IMR-90 (cell line): Measurements from ENCODE around the gene GGT6. TPM values are rescaled to one million over a fixed set of nuclear protein-coding genes. Genes with fewer than 3 reads are reported as not detected.
A peak's percentile ranks its signal among the peaks of the same experiment; 100 is the strongest.

ENCODE experiments used
- ATAC-seq: fragments of 200-7000 bp; cut with Tn5 transposase; 2 replicates; pipeline ENCODE4 v1.9.1; 2020; ENCODE audit warnings: low read depth, mild to moderate bottlenecking, moderate library complexity
- BruUV-seq: library from RNA; stranded (reverse); fragments of 400-500 nt; replicated peaks from 2 replicates; lab custom pipeline; 2021; lab: Mats Ljungman, UMichigan
- CTCF ChIA-PET: fragments of 300-600 bp; formaldehyde crosslinking; extraction: SDS; loops from one replicate; lab custom pipeline; 2021; ENCODE audit warnings: antibody characterized with exemption; lab: Yijun Ruan, JAX
- POLR2A ChIA-PET: fragments of 300-600 bp; sonication (Branson Sonifier 250); formaldehyde crosslinking; loops from one replicate; lab custom pipeline; 2022; ENCODE audit warnings: antibody characterized with exemption; ENCODE audit not compliant: unreplicated experiment; lab: Charles Lee
- DNase-seq: peaks from one replicate; pipeline ENCODE4 v3.0.0; 2013
- H2AFZ ChIP-seq: replicated peaks from 2 replicates; pipeline ENCODE3; 2013; ENCODE audit warnings: low read length, mild to moderate bottlenecking; ENCODE audit not compliant: poor library complexity
- H2AK5ac ChIP-seq: 2 replicates; pipeline ENCODE4 v1.6.1; 2013; ENCODE audit warnings: low read depth, low read length, inconsistent platforms
- H2AK9ac ChIP-seq: replicated peaks from 2 replicates; pipeline ENCODE3; 2013; ENCODE audit warnings: mild to moderate bottlenecking, low read depth, low read length, moderate library complexity; ENCODE audit not compliant: poor library complexity
- H2BK120ac ChIP-seq: 2 replicates; pipeline ENCODE4 v1.6.1; 2013; ENCODE audit warnings: low read depth, low read length, inconsistent platforms
- H2BK15ac ChIP-seq: 3 replicates; pipeline ENCODE4 v1.6.1; 2013; ENCODE audit warnings: low read depth, low read length, inconsistent platforms
- H2BK20ac ChIP-seq: 2 replicates; pipeline ENCODE4 v1.6.1; 2013; ENCODE audit warnings: low read depth, mild to moderate bottlenecking, inconsistent platforms, low read length, moderate library complexity
- H2BK5ac ChIP-seq: 2 replicates; pipeline ENCODE4 v1.6.1; 2013; ENCODE audit warnings: mild to moderate bottlenecking, low read depth, low read length, inconsistent platforms; ENCODE audit not compliant: poor library complexity, severe bottlenecking
- H3K14ac ChIP-seq: replicated peaks from 2 replicates; pipeline ENCODE4 v1.6.1; 2013; ENCODE audit warnings: low read depth, low read length, inconsistent platforms
- H3K18ac ChIP-seq: 2 replicates; pipeline ENCODE4 v1.6.1; 2013; ENCODE audit warnings: low read depth, low read length, control low read depth
- H3K23ac ChIP-seq: 2 replicates; pipeline ENCODE4 v1.6.1; 2013; ENCODE audit warnings: low read depth, low read length, inconsistent platforms
- H3K27ac ChIP-seq: 2 replicates; pipeline ENCODE4 v1.5.1; 2013; ENCODE audit warnings: mild to moderate bottlenecking, control low read depth, low read length; ENCODE audit not compliant: insufficient read depth
- H3K27me3 ChIP-seq: 2 replicates; pipeline ENCODE4 v1.6.1; 2013; ENCODE audit warnings: low read length; ENCODE audit not compliant: control insufficient read depth, insufficient read depth
- H3K36me3 ChIP-seq: 2 replicates; pipeline ENCODE4 v1.6.1; 2013; ENCODE audit warnings: low read length, mixed read lengths; ENCODE audit not compliant: control insufficient read depth, insufficient read depth
- H3K4ac ChIP-seq: 2 replicates; pipeline ENCODE4 v1.6.1; 2013; ENCODE audit warnings: low read depth, low read length, inconsistent platforms
- H3K4me1 ChIP-seq: 2 replicates; pipeline ENCODE4 v1.6.1; 2013; ENCODE audit warnings: low read length, mixed read lengths; ENCODE audit not compliant: control insufficient read depth, insufficient read depth
- H3K4me2 ChIP-seq: 2 replicates; pipeline ENCODE4 v1.6.1; 2013; ENCODE audit warnings: low read depth, mild to moderate bottlenecking, control low read depth, low read length, moderate library complexity
- H3K4me3 ChIP-seq: 2 replicates; pipeline ENCODE4 v1.5.1; 2013; ENCODE audit warnings: low read depth, mild to moderate bottlenecking, control low read depth, low read length, moderate library complexity; ENCODE audit not compliant: insufficient read depth
- H3K56ac ChIP-seq: 2 replicates; pipeline ENCODE4 v1.6.1; 2013; ENCODE audit warnings: low read length, inconsistent platforms; ENCODE audit not compliant: insufficient read depth; ENCODE audit errors: extremely low read depth
- H3K79me1 ChIP-seq, 2 experiments: 2 replicates each; pipeline ENCODE4 v1.6.1; 2013; ENCODE audit warnings: low read length in 2 of 2, inconsistent platforms in 1 of 2, low read depth in 1 of 2
- H3K9ac ChIP-seq: 2 replicates; pipeline ENCODE4 v1.6.1; 2013; ENCODE audit warnings: low read depth, low read length, control low read depth
- H3K9me1 ChIP-seq: 2 replicates; pipeline ENCODE4 v1.6.1; 2013; ENCODE audit warnings: low read length, inconsistent platforms; ENCODE audit not compliant: insufficient read depth
- H3K9me3 ChIP-seq: 2 replicates; pipeline ENCODE4 v1.6.1; 2013; ENCODE audit warnings: low read length; ENCODE audit not compliant: control insufficient read depth, insufficient read depth
- H4K20me1 ChIP-seq: 2 replicates; pipeline ENCODE4 v1.6.1; 2013; ENCODE audit warnings: low read length, inconsistent platforms; ENCODE audit not compliant: insufficient read depth
- H4K5ac ChIP-seq: 2 replicates; pipeline ENCODE4 v1.6.1; 2013; ENCODE audit warnings: mild to moderate bottlenecking, low read depth, low read length, control low read depth
- H4K8ac ChIP-seq, 2 experiments: 2 replicates each; pipeline ENCODE4 v1.6.1; 2013; ENCODE audit warnings: low read depth in 2 of 2, low read length in 2 of 2, control low read depth in 1 of 2, inconsistent platforms in 1 of 2
- H4K91ac ChIP-seq: 2 replicates; pipeline ENCODE4 v1.6.1; 2013; ENCODE audit warnings: low read depth, low read length, inconsistent platforms; ENCODE audit not compliant: insufficient read depth
- CEBPB ChIP-seq: IDR thresholded peaks from 2 replicates; pipeline ENCODE4 v1.6.1; 2012; ENCODE audit warnings: low read depth, low read length, improper control_type of control experiment
- MAFK ChIP-seq: IDR thresholded peaks from 2 replicates; pipeline ENCODE4 v1.6.1; 2012; ENCODE audit warnings: low read depth, low read length, improper control_type of control experiment
- MAZ ChIP-seq: IDR thresholded peaks from 2 replicates; pipeline ENCODE4 v1.6.1; 2012; ENCODE audit warnings: low read depth, mild to moderate bottlenecking, low read length, improper control_type of control experiment, moderate library complexity, borderline replicate concordance
- NFE2L2 ChIP-seq: fragments of 150-350 bp; IDR thresholded peaks from 2 replicates; pipeline ENCODE4 v1.6.1; 2016; ENCODE audit warnings: low read depth, mild to moderate bottlenecking, low read length
- RAD21 ChIP-seq: IDR thresholded peaks from 2 replicates; pipeline ENCODE4 v1.6.1; 2012; ENCODE audit warnings: low read length, improper control_type of control experiment
- WGBS, 2 experiments: methylation state at CpG; one replicate each; pipeline versions ENCODE4 v1.1.5 to v1.1.7; 2013; ENCODE audit warnings: missing lambda C conversion rate in 2 of 2; ENCODE audit not compliant: insufficient read length in 1 of 2; ENCODE audit errors: extremely low coverage in 2 of 2; 5-methylcytosine and 5-hydroxymethylcytosine counted together
- dilution Hi-C: fragments of 300-500 bp; cut with HindIII; formaldehyde crosslinking; loops from one replicate; pipeline ENCODE4 v1.14.3; 2018; ENCODE audit warnings: low sequenced_read_pairs; ENCODE audit not compliant: unreplicated experiment
- in situ Hi-C: fragments of 300-500 bp; cut with MboI; formaldehyde crosslinking; loops from 3 replicates; pipeline ENCODE4 v1.14.3; 2019; ENCODE audit warnings: low sequenced_read_pairs, inconsistent platforms, mixed read lengths
- intact Hi-C: fragments of 100-400 bp; cut with micrococcal nuclease; formaldehyde crosslinking; loops from 2 replicates; pipeline ENCODE4 v1.10.0; 2022
- polyA plus RNA-seq, 3 experiments: library from polyadenylated mRNA; depleted of rRNA; stranded (reverse); fragments of >200 nt; gene quantifications; 2 replicates each; pipeline ENCODE4 v1.2.3, GENCODE V29; 2012; ENCODE audit warnings: low replicate concordance in 1 of 3
- total RNA-seq: library from RNA; depleted of rRNA; stranded (reverse); fragments of >200 nt; gene quantifications from 2 replicates; pipeline ENCODE4 v1.2.3, GENCODE V29; 2012
- TF ChIP-seq, protein P1 (sequence below): fragments of 150-350 bp; IDR thresholded peaks from 2 replicates; pipeline ENCODE4 v1.6.1; 2017; ENCODE audit warnings: mild to moderate bottlenecking, antibody characterized with exemption, low read length, low read depth
- TF ChIP-seq, protein P2 (sequence below): fragments of 150-350 bp; IDR thresholded peaks from 2 replicates; pipeline ENCODE4 v1.6.1; 2016; ENCODE audit warnings: low read depth, mild to moderate bottlenecking, low read length, moderate library complexity, borderline replicate concordance

The GGT6 gene
- total and polyA plus RNA-seq, 2 of the 4 experiments (the other 2 are of a cell fraction), result not detected

GRCh38 chr17:4549781-4550533 is 10.4 kb downstream of the GGT6 start:
- Histone ChIP-seq H4K20me1 (peaks cover 3% of the 10 kb centered on the region; the same call in 1 of the 2 replicates), H3K23ac (no peak overlapping the region), H3K4me3 (no peak overlapping the region), H3K18ac (no peak overlapping the region), H3K27me3 (no peaks in the 10 kb centered on the region), H3K4me2 (no peak overlapping the region), H2AFZ (no peak overlapping the region), H3K4ac (no peak overlapping the region), H2BK15ac (no peak overlapping the region), H4K8ac (no peak overlapping the region), H4K91ac (no peak overlapping the region), H3K4me1 (peaks cover 7% of the 10 kb centered on the region), H2AK9ac (peak overlapping the region; percentile 78), H4K5ac (no peak overlapping the region), H3K27ac (no peak overlapping the region), H2BK120ac (no peak overlapping the region), H3K56ac (no peak overlapping the region), H3K9me1 (peaks cover 6% of the 10 kb centered on the region; the same call in 1 of the 2 replicates), H3K9ac (no peak overlapping the region), H3K9me3 (no peaks in the 10 kb centered on the region), H2AK5ac (no peak overlapping the region), H3K79me1 (peaks cover 9 to 34% of the 10 kb centered on the region in 2 experiments), H2BK5ac (no peak overlapping the region), H3K36me3 (peaks cover 64% of the 10 kb centered on the region), H3K14ac (no peak overlapping the region), H2BK20ac (no peak overlapping the region)
- no peak for TF ChIP-seq RAD21
- no peak for TF ChIP-seq MAFK
- TF ChIP-seq, protein P1, sequence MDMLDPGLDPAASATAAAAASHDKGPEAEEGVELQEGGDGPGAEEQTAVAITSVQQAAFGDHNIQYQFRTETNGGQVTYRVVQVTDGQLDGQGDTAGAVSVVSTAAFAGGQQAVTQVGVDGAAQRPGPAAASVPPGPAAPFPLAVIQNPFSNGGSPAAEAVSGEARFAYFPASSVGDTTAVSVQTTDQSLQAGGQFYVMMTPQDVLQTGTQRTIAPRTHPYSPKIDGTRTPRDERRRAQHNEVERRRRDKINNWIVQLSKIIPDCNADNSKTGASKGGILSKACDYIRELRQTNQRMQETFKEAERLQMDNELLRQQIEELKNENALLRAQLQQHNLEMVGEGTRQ, result no peak
- TF ChIP-seq, protein P2, sequence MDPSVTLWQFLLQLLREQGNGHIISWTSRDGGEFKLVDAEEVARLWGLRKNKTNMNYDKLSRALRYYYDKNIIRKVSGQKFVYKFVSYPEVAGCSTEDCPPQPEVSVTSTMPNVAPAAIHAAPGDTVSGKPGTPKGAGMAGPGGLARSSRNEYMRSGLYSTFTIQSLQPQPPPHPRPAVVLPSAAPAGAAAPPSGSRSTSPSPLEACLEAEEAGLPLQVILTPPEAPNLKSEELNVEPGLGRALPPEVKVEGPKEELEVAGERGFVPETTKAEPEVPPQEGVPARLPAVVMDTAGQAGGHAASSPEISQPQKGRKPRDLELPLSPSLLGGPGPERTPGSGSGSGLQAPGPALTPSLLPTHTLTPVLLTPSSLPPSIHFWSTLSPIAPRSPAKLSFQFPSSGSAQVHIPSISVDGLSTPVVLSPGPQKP, result no peak
- no peak for TF ChIP-seq CEBPB
- no peak for TF ChIP-seq MAZ
- TF ChIP-seq NFE2L2, result no peak
- POLR2A ChIA-PET, result interaction anchor here (0.6 kb wide), 2 partner anchors 31 to 365 kb away, joined by 13 to 18 read pairs; no protein-coding TSS in a partner anchor
- intact Hi-C loops, result no loop called here
- in situ Hi-C loops, result loop anchor here (10.0 kb wide), 1 partner anchor 55 kb away; the partner anchor contains the start of gene SPNS2
- 89% methylated on average over 16 of the region's 25 CpGs; no CpG with 5 or more reads in 1 of the 2 experiments for WGBS, 2 experiments
- no peak for DNase-seq
- CTCF ChIA-PET, result no interaction called here
- no peak for ATAC-seq
- no TSS peak for BruUV-seq
- dilution Hi-C loops, result no loop called here
